Frontal cortex (tissue), 4 donors: ENCODE measurements around the gene NUDT8. TPM values are rescaled to one million over a fixed set of nuclear protein-coding genes. Genes with fewer than 3 reads are reported as not detected.
"Not testable (repeated sequence)": the region's sequence is repeated elsewhere in the genome, so short reads cannot be mapped to it uniquely, and the experiment has no call there.

ENCODE experiments used
- DNase-seq, 2 donors: peaks; one replicate each; pipeline ENCODE4 v3.0.0; 2012; ENCODE audit warnings: low spot score in 2 of 2
- FAIRE-seq: peaks from 2 replicates; lab custom pipeline; 2012; peaks lifted over from hg19 to GRCh38; lab: Jason Lieb, UNC
- total RNA-seq: library from RNA; depleted of rRNA; stranded (reverse); fragments of >200 nt; gene quantifications from one replicate; pipeline ENCODE4 v1.2.3, GENCODE V29; 2014
- donor health status: control.
- donor health status: control.
- donor health status: control.

NUDT8 gene
- total RNA-seq, 1 donor from 2014 or later, result 1.2 TPM

DNA sequence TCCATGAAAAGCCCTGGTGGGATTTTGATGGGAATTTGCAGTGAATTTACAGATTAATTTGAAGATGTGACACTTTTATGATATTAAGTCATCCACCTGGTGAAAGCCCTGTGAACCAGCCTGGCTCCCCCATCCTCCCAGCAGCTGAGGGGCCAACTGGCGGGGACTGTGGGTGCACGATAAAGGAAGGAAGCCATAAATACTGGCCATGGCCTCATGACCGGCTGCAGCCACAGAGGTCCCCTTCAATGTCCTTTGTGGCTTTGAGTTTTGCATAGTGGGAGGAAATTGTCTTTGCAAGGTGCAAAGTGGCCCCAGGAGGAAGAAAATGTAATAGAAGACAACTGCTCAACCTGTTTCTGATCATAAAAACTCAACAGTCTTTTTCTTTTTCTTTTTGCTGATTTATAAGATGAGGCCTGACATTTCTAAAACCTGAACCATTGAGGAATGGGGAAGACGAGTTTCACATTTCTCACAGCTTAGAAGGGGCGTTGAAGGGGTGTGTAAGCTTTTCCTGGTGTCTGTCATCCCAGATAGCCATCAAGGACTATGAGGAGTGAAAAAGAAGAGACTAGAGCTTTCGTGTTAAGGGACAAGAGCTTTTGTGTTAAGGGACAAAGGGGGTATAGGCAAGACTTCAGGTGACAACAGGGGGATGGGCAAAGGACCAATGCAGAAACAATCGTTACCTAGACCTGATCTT, 29.3 kb downstream of the NUDT8 start:
- no peak for FAIRE-seq

DNA sequence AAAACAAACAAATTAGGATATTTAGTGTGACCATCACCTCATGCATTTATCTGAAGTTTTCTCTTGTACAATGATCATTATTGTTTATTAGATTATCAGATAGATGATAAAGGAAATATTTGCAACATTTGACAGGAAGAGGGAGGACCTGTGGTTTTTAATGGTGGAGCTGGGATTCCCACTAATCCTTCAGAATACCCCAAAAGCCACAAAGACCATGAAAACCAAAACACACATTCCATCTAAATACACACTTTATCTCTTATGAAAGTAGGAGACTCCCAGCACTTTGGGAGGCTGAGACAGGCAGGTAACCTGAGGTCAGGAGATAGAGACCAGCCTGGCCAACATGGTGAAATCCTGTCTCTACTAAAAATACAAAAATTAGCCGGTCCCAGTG, 30.6 kb downstream of the NUDT8 start:
- no peak for FAIRE-seq
- no peak for DNase-seq

More for the DNA sequence above, 29.3 kb downstream of the NUDT8 start:
- no peak for DNase-seq

- FAIRE-seq, result not testable (repeated sequence)
Observed at GRCh38 chr11:67597963-67598362, 31.8 kb downstream of the NUDT8 start.

DNA sequence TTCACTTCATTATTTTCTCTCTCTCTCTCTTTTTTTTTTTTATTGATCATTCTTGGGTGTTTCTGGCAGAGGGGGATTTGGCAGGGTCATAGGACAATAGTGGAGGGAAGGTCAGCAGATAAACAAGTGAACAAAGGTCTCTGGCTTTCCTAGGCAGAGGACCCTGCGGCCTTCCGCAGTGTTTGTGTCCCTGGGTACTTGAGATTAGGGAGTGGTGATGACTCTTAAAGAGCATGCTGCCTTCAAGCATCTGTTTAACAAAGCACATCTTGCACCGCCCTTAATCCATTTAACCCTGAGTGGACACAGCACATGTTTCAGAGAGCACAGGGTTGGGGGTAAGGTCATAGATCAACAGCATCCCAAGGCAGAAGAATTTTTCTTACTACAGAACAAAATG, 32.3 kb downstream of the NUDT8 start:
- FAIRE-seq, DNase-seq: not testable (repeated sequence)

More at GRCh38 chr11:67597963-67598362, 31.8 kb downstream of the NUDT8 start:
- not testable (repeated sequence) for DNase-seq

DNA sequence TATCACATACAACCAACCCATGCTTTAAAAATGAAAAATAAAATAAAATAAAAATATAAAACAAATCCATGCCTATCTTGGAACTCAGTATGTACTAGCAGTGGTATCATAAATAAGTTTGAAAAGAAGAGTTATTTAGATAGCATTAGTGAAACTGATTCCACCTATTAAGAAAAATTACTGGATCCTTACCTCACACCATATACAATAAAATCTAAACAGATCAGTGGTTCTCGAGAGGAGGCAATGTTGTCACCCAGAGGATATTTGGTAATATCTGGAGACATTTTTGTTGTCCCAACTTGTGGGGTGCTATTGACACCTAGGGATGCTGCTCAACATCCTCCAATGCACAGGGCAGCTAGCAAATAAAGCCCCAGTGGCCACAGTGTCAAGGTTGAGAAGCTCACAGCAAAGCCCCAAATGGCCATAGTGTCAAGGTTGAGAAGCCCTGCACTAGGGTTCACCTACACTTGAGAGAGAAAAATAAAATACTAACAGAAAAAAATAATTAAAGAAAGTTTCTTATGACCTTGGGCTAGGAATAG, 32.9 kb downstream of the NUDT8 start:
- no peak for DNase-seq
- FAIRE-seq, result no peak

DNA sequence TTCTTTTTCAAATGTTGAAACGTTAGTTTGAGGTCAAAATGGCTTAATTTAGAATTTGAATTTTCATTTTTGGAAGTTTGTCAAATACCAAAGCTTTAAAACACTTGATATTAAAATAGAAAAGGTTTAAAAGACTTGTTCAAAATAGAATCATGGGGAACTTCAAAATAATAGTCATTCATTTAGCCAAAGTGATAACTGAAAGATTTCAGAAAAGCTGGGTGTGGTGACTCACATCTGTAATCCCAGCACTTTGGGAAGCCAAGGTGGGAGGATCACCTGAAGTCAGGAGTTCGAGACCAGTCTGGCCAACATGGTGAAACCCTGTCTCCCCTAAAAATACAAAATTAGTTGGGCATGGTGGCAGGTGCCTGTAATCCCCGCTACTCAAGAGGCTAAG, 35.3 kb downstream of the NUDT8 start:
- FAIRE-seq, result no peak
- DNase-seq, result no peak

DNA sequence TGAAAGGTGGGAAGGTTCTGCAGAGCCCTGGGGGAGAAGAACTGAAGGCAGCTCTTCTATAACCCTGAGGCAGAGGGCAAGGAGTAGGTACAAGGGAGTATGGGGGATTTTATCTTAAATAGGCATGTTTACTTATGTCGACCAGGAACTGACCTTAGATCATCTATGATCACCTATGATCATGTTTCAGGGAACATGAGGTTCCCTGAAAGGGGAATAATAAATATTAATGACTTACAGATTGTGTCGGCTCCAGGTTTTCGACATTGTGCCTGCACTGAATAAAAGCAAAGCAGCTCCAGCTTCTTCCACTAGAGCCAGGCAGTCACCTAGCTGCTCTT, 36.2 kb downstream of the NUDT8 start:
- DNase-seq, result no peak
- no peak for FAIRE-seq

DNA sequence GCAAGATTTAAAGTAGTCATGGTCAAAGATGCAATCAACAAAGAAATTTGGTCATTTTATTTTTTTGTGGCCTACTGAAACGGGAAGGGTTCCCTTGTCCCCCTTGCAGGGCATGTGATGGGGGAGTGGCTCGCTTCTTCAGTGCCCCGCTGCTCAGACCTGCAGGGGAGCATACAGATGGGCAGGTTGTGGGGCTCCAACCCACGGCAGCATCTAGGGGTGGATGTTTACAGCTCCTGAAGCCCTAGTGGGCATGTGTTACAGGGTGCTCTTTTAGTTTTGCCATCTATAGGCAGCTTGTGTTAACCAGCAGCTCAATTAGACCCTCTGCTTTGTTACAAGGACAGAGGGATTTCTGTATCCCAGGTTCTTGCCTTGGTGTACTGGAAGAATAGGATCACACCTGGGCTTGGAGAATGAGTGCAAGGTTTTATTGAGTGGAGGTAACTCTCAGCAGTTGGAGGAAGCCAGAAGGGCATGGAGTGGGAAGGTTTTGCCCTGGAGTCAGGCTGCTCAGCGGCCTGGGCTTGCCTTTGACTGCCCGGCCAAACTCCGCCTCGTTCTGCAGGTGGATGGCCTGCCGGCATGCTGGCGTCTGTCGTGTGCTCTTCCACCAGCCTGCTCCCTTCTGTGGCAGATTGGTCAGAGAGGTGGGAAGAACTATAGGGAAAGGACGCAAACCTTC, 36.7 kb downstream of the NUDT8 start:
- FAIRE-seq (no peak), DNase-seq (no peak)

GRCh38 chr11:67588899-67589415, 40.8 kb downstream of the NUDT8 start:
- FAIRE-seq, result not testable (repeated sequence)

GRCh38 chr11:67588136-67588503, 41.6 kb downstream of the NUDT8 start:
- FAIRE-seq, result no peak
- no peak for DNase-seq

More at GRCh38 chr11:67588899-67589415, 40.8 kb downstream of the NUDT8 start:
- not testable (repeated sequence) for DNase-seq

DNA sequence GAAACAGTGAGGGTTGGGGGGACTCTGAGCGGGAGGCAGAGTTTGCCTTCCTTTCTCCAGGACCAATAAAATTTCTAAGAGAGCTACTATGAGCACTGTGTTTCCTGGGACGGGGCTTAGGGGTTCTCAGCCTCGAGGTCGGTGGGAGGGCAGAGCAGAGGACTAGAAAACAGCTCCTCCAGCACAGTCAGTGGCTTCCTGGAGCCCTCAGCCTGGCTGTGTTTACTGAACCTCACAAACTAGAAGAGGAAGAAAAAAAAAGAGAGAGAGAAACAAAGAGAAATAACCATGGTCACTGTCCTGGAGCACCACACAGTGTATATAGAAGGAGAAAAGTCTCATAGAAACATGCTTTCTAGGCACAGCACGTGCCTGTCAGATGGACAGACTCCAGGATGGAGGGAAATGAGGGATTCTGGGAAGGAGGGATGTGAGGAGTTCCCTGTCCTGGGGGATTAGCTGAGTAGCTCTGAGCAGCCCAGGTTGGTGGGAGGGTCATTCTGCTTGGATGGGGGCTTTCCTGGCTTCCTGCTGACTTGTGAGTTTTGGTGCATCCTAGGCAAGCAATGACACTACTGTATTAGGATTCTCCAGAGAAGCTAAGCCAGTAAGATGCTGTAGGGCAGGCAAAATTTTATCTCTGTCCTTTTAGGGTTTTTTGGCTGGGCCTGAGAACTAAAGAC, 43.0 kb downstream of the NUDT8 start:
- DNase-seq, result no peak
- no peak for FAIRE-seq

DNA sequence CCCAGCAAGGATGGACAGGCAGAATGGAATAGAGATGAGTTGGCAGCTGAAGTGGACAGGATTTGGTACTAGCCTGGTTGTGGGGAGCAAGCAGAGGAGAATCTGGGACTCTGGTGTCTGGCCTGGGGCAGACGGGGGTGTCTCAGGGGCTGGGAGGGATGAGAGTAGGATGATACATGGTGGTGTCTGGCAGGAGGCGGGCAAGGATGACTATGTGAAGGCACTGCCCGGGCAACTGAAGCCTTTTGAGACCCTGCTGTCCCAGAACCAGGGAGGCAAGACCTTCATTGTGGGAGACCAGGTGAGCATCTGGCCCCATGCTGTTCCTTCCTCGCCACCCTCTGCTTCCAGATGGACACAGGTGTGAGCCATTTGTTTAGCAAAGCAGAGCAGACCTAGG, 43.8 kb downstream of the NUDT8 start:
- DNase-seq (no peak), FAIRE-seq (no peak)

GRCh38 chr11:67584881-67585873, 44.6 kb downstream of the NUDT8 start:
- no peak for DNase-seq
- FAIRE-seq, result no peak

DNA sequence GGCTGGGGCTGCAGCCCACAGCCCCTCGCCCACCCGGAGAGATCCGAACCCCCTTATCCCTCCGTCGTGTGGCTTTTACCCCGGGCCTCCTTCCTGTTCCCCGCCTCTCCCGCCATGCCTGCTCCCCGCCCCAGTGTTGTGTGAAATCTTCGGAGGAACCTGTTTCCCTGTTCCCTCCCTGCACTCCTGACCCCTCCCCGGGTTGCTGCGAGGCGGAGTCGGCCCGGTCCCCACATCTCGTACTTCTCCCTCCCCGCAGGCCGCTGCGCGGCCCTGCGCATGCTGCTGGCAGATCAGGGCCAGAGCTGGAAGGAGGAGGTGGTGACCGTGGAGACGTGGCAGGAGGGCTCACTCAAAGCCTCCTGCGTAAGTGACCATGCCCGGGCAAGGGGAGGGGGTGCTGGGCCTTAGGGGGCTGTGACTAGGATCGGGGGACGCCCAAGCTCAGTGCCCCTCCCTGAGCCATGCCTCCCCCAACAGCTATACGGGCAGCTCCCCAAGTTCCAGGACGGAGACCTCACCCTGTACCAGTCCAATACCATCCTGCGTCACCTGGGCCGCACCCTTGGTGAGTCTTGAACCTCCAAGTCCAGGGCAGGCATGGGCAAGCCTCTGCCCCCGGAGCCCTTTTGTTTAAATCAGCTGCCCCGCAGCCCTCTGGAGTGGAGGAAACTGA, 45.4 kb downstream of the NUDT8 start:
- DNase-seq (peak; percentile 40 to 47), FAIRE-seq (no peak)

- DNase-seq, result peak; percentile 91 to 93
- FAIRE-seq, result no peak
Observed at GRCh38 chr11:67583247-67584204, 46.2 kb downstream of the NUDT8 start, which contains the start of gene GSTP1. GSTP1 (plus strand) TSS chr11:67583812; CDS start chr11:67583844, 32 bp downstream.

DNA sequence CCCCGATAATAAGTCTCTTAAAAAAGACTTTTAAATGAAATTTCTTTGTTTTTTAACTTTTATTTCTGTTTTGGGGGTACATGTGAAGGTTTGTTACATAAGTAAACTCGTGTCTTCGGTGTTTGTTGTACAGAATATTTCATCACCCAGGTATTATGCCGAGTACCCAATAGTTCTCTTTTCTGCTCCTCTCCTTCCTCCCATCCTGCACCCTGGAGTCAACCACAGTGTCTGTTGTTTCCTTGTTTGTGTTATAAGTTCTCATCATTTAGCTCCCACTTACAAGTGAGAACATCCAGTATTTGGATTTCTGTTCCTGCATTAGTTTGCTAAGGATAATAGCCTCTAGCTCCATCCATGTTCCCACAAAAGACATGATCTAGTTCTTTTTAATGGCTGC, 47.7 kb downstream of the NUDT8 start:
- DNase-seq (no peak), FAIRE-seq (no peak)

GRCh38 chr11:67581469-67581868, 48.3 kb downstream of the NUDT8 start:
- no peak for DNase-seq
- no peak for FAIRE-seq

DNA sequence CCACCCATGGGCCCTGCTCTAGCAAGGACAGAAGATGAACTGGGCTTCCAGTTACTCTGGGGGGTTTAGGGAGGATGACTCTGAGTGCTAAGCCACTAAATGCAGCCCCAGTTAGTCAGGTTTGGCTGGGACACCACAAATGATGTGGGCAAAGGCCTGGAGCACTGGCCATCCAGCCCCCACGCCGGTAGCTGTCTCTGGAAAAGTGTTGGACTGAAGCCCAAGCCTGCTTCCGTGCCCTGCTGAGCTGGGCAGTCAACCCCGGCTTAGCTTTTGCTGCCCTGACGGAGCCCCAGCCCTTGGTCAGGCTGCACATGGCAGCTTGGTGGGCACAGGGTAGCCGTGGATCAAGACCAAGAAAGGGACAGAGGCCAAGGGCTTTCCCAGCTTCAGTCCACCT, 51.8 kb downstream of the NUDT8 start:
- FAIRE-seq, result no peak
- no peak for DNase-seq
